ENCODE results near the gene SLC12A7.

SLC12A7 gene

GRCh38 chr5:1091632-1092031 lies 20.2 kb downstream of the SLC12A7 start:
- no peak for DNase-seq (ENCODE audit: low read depth, low spot score)
- H3K9me3 ChIP-seq (ENCODE audit: insufficient read depth, low read length), result no peaks in the 10 kb centered on the region
- H3K4me3 ChIP-seq (ENCODE audit: insufficient read length, low read depth), result no peak overlapping the region
- H3K36me3 ChIP-seq (ENCODE audit: insufficient read depth, insufficient read length, low read length), result peaks cover 75% of the 10 kb centered on the region
- no peak overlapping the region for H3K9ac ChIP-seq (ENCODE audit: insufficient read length, low read depth)
- H3K27me3 ChIP-seq (ENCODE audit: insufficient read depth, insufficient read length), result no peaks in the 10 kb centered on the region
- TF ChIP-seq SUZ12 (IDR thresholded peaks at IDR 0.05; ENCODE audit: extremely low read depth, insufficient read depth, insufficient read length), result no peak
- TF ChIP-seq YY1 (IDR thresholded peaks at IDR 0.05; ENCODE audit: insufficient read depth, insufficient read length), result no peak
- TF ChIP-seq ZNF274 (IDR thresholded peaks at IDR 0.05; ENCODE audit: low read depth, low read length), result no peak
- H3K4me1 ChIP-seq (ENCODE audit: insufficient read depth, insufficient read length), result no peaks in the 10 kb centered on the region

- no peak overlapping the region for H3K9ac ChIP-seq (ENCODE audit: insufficient read length, low read depth)
- no peaks in the 10 kb centered on the region for H3K27me3 ChIP-seq (ENCODE audit: insufficient read depth, insufficient read length)
- H3K36me3 ChIP-seq (ENCODE audit: insufficient read depth, insufficient read length, low read length), result peaks cover 77% of the 10 kb centered on the region
- H3K4me1 ChIP-seq (ENCODE audit: insufficient read depth, insufficient read length), result no peaks in the 10 kb centered on the region
- no peaks in the 10 kb centered on the region for H3K9me3 ChIP-seq (ENCODE audit: insufficient read depth, low read length)
- DNase-seq (ENCODE audit: low read depth, low spot score), result no peak
- H3K4me3 ChIP-seq (ENCODE audit: insufficient read length, low read depth), result no peak overlapping the region
- TF ChIP-seq YY1 (IDR thresholded peaks at IDR 0.05; ENCODE audit: insufficient read depth, insufficient read length) (no peak), SUZ12 (IDR thresholded peaks at IDR 0.05; ENCODE audit: extremely low read depth, insufficient read depth, insufficient read length) (no peak), ZNF274 (IDR thresholded peaks at IDR 0.05; ENCODE audit: low read depth, low read length) (no peak)
Observed at GRCh38 chr5:1090538-1090937, 21.3 kb downstream of the SLC12A7 start.

GRCh38 chr5:1089621-1090040 lies 22.2 kb downstream of the SLC12A7 start:
- H3K4me1 ChIP-seq (ENCODE audit: insufficient read depth, insufficient read length), result no peaks in the 10 kb centered on the region
- no peaks in the 10 kb centered on the region for H3K27me3 ChIP-seq (ENCODE audit: insufficient read depth, insufficient read length)
- H3K9me3 ChIP-seq (ENCODE audit: insufficient read depth, low read length), result no peaks in the 10 kb centered on the region
- H3K4me3 ChIP-seq (ENCODE audit: insufficient read length, low read depth), result no peak overlapping the region
- no peak overlapping the region for H3K9ac ChIP-seq (ENCODE audit: insufficient read length, low read depth)
- DNase-seq (ENCODE audit: low read depth, low spot score), result no peak
- peaks cover 81% of the 10 kb centered on the region for H3K36me3 ChIP-seq (ENCODE audit: insufficient read depth, insufficient read length, low read length)
- TF ChIP-seq SUZ12 (IDR thresholded peaks at IDR 0.05; ENCODE audit: extremely low read depth, insufficient read depth, insufficient read length), result no peak
- TF ChIP-seq YY1 (IDR thresholded peaks at IDR 0.05; ENCODE audit: insufficient read depth, insufficient read length), result no peak
- TF ChIP-seq ZNF274 (IDR thresholded peaks at IDR 0.05; ENCODE audit: low read depth, low read length), result no peak

GRCh38 chr5:1089146-1089545 lies 22.7 kb downstream of the SLC12A7 start:
- no peaks in the 10 kb centered on the region for H3K4me1 ChIP-seq (ENCODE audit: insufficient read depth, insufficient read length)
- H3K9me3 ChIP-seq (ENCODE audit: insufficient read depth, low read length), result no peaks in the 10 kb centered on the region
- peaks cover 80% of the 10 kb centered on the region for H3K36me3 ChIP-seq (ENCODE audit: insufficient read depth, insufficient read length, low read length)
- H3K27me3 ChIP-seq (ENCODE audit: insufficient read depth, insufficient read length), result no peaks in the 10 kb centered on the region
- no peak overlapping the region for H3K9ac ChIP-seq (ENCODE audit: insufficient read length, low read depth)
- TF ChIP-seq YY1 (IDR thresholded peaks at IDR 0.05; ENCODE audit: insufficient read depth, insufficient read length), result no peak
- TF ChIP-seq SUZ12 (IDR thresholded peaks at IDR 0.05; ENCODE audit: extremely low read depth, insufficient read depth, insufficient read length), result no peak
- no peak for TF ChIP-seq ZNF274 (IDR thresholded peaks at IDR 0.05; ENCODE audit: low read depth, low read length)
- DNase-seq (ENCODE audit: low read depth, low spot score), result no peak
- H3K4me3 ChIP-seq (ENCODE audit: insufficient read length, low read depth), result no peak overlapping the region

GRCh38 chr5:1088726-1089125 lies 23.1 kb downstream of the SLC12A7 start:
- no peak for DNase-seq (ENCODE audit: low read depth, low spot score)
- Histone ChIP-seq H3K36me3 (ENCODE audit: insufficient read depth, insufficient read length, low read length) (peaks cover 80% of the 10 kb centered on the region), H3K9ac (ENCODE audit: insufficient read length, low read depth) (no peak overlapping the region), H3K4me3 (ENCODE audit: insufficient read length, low read depth) (no peak overlapping the region), H3K27me3 (ENCODE audit: insufficient read depth, insufficient read length) (no peaks in the 10 kb centered on the region), H3K4me1 (ENCODE audit: insufficient read depth, insufficient read length) (no peaks in the 10 kb centered on the region), H3K9me3 (ENCODE audit: insufficient read depth, low read length) (no peaks in the 10 kb centered on the region)
- TF ChIP-seq SUZ12 (IDR thresholded peaks at IDR 0.05; ENCODE audit: extremely low read depth, insufficient read depth, insufficient read length) (no peak), ZNF274 (IDR thresholded peaks at IDR 0.05; ENCODE audit: low read depth, low read length) (no peak), YY1 (IDR thresholded peaks at IDR 0.05; ENCODE audit: insufficient read depth, insufficient read length) (no peak)

- TF ChIP-seq SUZ12 (IDR thresholded peaks at IDR 0.05; ENCODE audit: extremely low read depth, insufficient read depth, insufficient read length) (no peak), YY1 (IDR thresholded peaks at IDR 0.05; ENCODE audit: insufficient read depth, insufficient read length) (no peak), ZNF274 (IDR thresholded peaks at IDR 0.05; ENCODE audit: low read depth, low read length) (no peak)
- no peak for DNase-seq (ENCODE audit: low read depth, low spot score)
- Histone ChIP-seq H3K9ac (ENCODE audit: insufficient read length, low read depth) (no peak overlapping the region), H3K9me3 (ENCODE audit: insufficient read depth, low read length) (no peaks in the 10 kb centered on the region), H3K4me3 (ENCODE audit: insufficient read length, low read depth) (no peak overlapping the region), H3K36me3 (ENCODE audit: insufficient read depth, insufficient read length, low read length) (peaks cover 78% of the 10 kb centered on the region), H3K4me1 (ENCODE audit: insufficient read depth, insufficient read length) (no peaks in the 10 kb centered on the region), H3K27me3 (ENCODE audit: insufficient read depth, insufficient read length) (no peaks in the 10 kb centered on the region)
Observed at GRCh38 chr5:1088031-1088430, 23.8 kb downstream of the SLC12A7 start.

- Histone ChIP-seq H3K4me3 (ENCODE audit: insufficient read length, low read depth) (no peak overlapping the region), H3K4me1 (ENCODE audit: insufficient read depth, insufficient read length) (no peaks in the 10 kb centered on the region), H3K27me3 (ENCODE audit: insufficient read depth, insufficient read length) (no peaks in the 10 kb centered on the region), H3K9me3 (ENCODE audit: insufficient read depth, low read length) (no peaks in the 10 kb centered on the region), H3K36me3 (ENCODE audit: insufficient read depth, insufficient read length, low read length) (peaks cover 77% of the 10 kb centered on the region), H3K9ac (ENCODE audit: insufficient read length, low read depth) (no peak overlapping the region)
- no peak for TF ChIP-seq YY1 (IDR thresholded peaks at IDR 0.05; ENCODE audit: insufficient read depth, insufficient read length)
- no peak for TF ChIP-seq ZNF274 (IDR thresholded peaks at IDR 0.05; ENCODE audit: low read depth, low read length)
- TF ChIP-seq SUZ12 (IDR thresholded peaks at IDR 0.05; ENCODE audit: extremely low read depth, insufficient read depth, insufficient read length), result no peak
- no peak for DNase-seq (ENCODE audit: low read depth, low spot score)
Observed at GRCh38 chr5:1087428-1087827, 24.4 kb downstream of the SLC12A7 start.

All from NT2/D1 (cell line).